WI38 (cell line): ENCODE measurements around the gene LINC00305.

Experiments
- H3K4me3 ChIP-seq: 2 replicates; pipeline ENCODE4 v1.5.1; 2011; ENCODE audit warnings: low read depth, mild to moderate bottlenecking, control low read depth, low read length
- TF ChIP-seq, protein P1 (sequence below): IDR thresholded peaks from 2 replicates; pipeline ENCODE4 v1.5.1; 2012; ENCODE audit warnings: low read depth, mild to moderate bottlenecking, control low read depth, low read length

Gene LINC00305

DNA sequence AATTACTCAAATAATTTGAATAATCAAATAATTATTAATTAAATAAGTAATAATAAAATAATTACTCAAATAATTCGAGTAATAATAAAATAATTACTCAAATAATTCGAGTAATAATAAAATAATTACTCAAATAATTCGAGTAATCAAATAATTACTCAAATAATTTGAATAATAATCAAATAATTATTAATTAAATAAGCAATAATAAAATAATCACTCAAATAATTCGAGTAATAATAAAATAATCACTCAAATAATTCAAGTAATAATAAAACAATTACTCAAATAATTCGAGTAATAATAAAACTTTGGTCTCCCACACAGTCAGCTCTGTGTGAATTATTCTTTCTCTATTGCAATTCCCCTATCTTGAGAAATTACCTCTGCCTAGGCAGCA is 30.0 kb upstream of the LINC00305 start:
- TF ChIP-seq, protein P1, sequence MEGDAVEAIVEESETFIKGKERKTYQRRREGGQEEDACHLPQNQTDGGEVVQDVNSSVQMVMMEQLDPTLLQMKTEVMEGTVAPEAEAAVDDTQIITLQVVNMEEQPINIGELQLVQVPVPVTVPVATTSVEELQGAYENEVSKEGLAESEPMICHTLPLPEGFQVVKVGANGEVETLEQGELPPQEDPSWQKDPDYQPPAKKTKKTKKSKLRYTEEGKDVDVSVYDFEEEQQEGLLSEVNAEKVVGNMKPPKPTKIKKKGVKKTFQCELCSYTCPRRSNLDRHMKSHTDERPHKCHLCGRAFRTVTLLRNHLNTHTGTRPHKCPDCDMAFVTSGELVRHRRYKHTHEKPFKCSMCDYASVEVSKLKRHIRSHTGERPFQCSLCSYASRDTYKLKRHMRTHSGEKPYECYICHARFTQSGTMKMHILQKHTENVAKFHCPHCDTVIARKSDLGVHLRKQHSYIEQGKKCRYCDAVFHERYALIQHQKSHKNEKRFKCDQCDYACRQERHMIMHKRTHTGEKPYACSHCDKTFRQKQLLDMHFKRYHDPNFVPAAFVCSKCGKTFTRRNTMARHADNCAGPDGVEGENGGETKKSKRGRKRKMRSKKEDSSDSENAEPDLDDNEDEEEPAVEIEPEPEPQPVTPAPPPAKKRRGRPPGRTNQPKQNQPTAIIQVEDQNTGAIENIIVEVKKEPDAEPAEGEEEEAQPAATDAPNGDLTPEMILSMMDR, result no peak

DNA sequence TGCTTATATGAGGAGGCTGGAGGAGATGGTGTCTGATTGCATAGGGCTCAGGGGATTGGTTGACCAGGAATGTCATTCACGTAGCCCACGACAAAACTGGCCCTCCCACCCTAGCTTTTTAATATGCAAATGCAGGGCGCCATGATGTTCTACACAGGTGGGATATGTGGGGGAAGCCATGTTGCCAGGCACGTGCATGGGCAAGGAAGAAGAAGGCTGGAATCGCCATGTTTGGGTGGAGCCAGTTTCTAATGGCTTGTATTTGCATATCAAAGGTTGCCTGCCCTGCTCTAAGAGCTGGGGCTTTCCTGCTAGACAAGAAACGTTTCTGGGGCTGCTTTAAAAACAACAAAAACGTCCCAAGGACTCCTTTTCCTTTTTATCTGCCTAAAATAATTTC is 26.5 kb upstream of the LINC00305 start:
- TF ChIP-seq, protein P1, result no peak
- H3K4me3 ChIP-seq, result no peak overlapping the region

More for the DNA sequence above, 30.0 kb upstream of the LINC00305 start:
- H3K4me3 ChIP-seq, result no peak overlapping the region

DNA sequence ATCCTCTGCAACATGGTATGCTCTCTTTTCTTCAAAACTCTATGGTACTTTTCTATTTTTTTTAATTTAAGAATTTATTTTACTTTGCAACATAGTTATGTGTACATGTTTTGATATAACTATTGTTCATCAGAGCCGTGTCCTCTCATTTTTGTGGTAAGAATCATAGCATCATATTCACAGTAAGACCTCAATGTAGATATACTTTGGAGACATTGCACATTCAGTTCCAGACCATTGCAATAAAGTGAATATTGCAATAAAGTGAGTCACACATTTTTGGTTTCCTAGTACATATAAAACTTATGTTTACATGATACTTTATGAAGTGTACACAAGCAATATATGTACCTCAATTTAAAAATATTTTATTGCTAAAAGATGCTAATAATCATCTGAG is 22.7 kb upstream of the LINC00305 start:
- TF ChIP-seq, protein P1, result no peak
- no peak overlapping the region for H3K4me3 ChIP-seq

DNA sequence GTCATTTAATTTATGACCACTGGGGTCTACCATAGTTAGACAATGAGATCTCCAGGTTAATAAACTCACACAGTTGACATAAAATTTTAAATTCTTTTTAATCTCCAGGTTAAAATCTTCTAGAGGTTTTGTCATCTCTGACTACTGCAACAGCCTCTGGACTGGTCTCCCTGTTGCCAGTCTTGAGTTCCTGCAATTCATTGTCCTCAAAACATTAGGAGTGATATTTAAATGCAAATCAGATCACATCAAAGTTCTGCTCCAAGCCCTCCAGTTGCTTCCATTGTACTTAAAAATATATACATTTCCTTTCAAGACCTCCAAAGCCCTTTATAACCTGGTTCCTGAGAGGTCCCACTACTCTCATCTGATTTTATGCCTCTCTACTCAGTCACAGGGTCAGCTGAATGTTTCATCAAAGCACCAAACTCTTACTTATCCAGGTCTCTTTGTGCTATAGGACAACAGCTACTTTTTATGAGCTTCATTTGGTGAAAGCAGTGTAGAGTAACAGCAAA is 18.6 kb upstream of the LINC00305 start:
- H3K4me3 ChIP-seq, result no peak overlapping the region
- TF ChIP-seq, protein P1, result no peak

DNA sequence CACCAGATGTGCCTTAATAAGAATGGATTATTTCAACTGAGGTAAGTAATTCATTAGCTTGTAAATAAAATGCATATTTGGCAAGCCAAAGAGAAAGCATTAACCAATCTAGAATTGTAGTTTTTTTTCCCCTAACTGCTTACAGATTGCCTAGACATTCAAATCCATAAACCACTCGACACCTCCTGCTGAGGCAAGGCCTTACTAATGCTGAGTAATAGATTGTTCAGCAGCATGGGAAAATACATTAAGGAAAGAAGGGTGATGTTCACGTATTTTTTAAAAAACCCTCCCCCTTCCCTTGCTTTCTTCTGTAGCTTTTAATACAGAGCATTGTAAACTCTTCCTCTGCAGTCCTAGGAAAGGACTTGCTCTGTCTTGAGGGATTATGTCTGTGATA is 17.0 kb upstream of the LINC00305 start:
- no peak overlapping the region for H3K4me3 ChIP-seq
- TF ChIP-seq, protein P1, result no peak

DNA sequence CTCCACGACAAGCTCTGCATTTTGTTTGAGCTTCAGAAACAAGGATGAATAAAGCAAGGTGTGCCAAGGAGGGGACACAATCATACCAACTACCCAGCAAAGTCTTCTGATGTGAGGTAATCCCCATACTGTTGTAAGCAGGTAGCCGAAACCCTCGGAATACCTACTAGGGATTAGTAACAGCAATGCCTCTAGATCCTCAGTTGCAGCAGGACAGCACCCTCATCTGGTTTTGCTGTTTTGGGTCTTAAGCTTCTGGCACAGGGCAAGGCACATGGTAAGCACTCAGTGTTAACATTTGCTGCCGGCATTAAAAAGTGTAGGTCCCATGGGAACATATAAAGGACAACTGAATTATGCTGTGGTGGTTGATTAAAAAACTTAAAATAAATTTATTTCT is 16.0 kb upstream of the LINC00305 start:
- TF ChIP-seq, protein P1, result no peak
- H3K4me3 ChIP-seq, result no peak overlapping the region

DNA sequence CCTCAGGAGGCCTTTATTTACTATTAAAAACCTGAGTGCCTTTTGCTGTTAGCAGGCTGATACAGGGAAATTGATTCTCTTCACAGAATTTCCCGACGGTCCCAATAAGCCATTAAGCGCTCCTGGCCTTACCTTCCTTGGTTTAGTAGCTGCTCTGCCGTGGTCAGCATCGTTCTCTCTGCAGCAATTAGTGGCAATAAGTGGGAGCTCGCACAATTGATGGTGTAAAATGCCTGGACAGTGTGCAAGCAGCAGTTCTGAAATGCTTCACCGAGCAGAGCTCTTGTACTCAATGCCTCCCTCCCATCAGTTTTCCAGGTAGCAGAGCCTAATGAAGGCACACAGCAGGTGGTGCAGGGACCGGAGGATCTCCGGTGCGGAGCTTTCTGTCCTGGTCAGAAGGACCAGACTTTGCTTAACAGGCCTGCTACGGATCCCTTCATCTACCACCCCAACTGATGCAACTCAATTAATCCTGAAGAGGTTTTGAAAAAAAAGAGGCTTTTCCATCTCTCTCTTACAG is 1.1 kb upstream of the LINC00305 start:
- no peak overlapping the region for H3K4me3 ChIP-seq
- TF ChIP-seq, protein P1, result no peak
